GM18873 (cell line): Measurements from ENCODE around the gene SELENOV.
"Not testable (repeated sequence)": the region's sequence is repeated elsewhere in the genome, so short reads cannot be mapped to it uniquely, and the experiment has no call there.

Source experiments
- ATAC-seq: cut with Tn5 transposase; IDR thresholded peaks from one replicate; pipeline ENCODE4 v1.9.1; 2021; ENCODE audit warnings: mild to moderate bottlenecking, moderate library complexity, moderate number of reproducible peaks; ENCODE audit not compliant: unreplicated experiment, low FRiP score

SELENOV gene

GRCh38 chr19:39514840-39515550 lies at the start of gene SELENOV:
Gene SELENOV, plus strand, starts transcription at chr19:39515139. Its CDS starts 74 bp downstream, at chr19:39515213.
- no peak for ATAC-seq

GRCh38 chr19:39465956-39466747 lies 48.8 kb upstream of the SELENOV start:
- no peak for ATAC-seq

- ATAC-seq = no peak
Measured at GRCh38 chr19:39467941-39468340, 47.0 kb upstream of the SELENOV start.

GRCh38 chr19:39469036-39469435 lies 45.9 kb upstream of the SELENOV start:
- no peak for ATAC-seq

- no peak for ATAC-seq
Measured at GRCh38 chr19:39469567-39469966, 45.4 kb upstream of the SELENOV start.

- no peak for ATAC-seq
Measured at GRCh38 chr19:39470724-39471339, 44.1 kb upstream of the SELENOV start.

GRCh38 chr19:39471756-39472536 lies 43.0 kb upstream of the SELENOV start:
- no peak for ATAC-seq

GRCh38 chr19:39472746-39473442 lies 42.0 kb upstream of the SELENOV start:
- ATAC-seq = no peak

GRCh38 chr19:39473443-39473960 lies 41.4 kb upstream of the SELENOV start:
- no peak for ATAC-seq

GRCh38 chr19:39474139-39474620 lies 40.8 kb upstream of the SELENOV start:
- ATAC-seq = no peak

GRCh38 chr19:39475748-39476147 lies 39.2 kb upstream of the SELENOV start:
- ATAC-seq = no peak

- not testable (repeated sequence) for ATAC-seq
Measured at GRCh38 chr19:39479319-39479801, 35.6 kb upstream of the SELENOV start.

- no peak for ATAC-seq
Measured at GRCh38 chr19:39479916-39480315, 35.0 kb upstream of the SELENOV start.

- peak; percentile 71 for ATAC-seq
Measured at GRCh38 chr19:39480337-39481228, 34.4 kb upstream of the SELENOV start, which contains the start of gene TIMM50. Gene TIMM50, plus strand, starts transcription at chr19:39480838. Its CDS starts 16 bp downstream, at chr19:39480854.

- ATAC-seq = no peak
Measured at GRCh38 chr19:39481229-39481545, 33.8 kb upstream of the SELENOV start.

GRCh38 chr19:39481676-39482075 lies 33.3 kb upstream of the SELENOV start:
- ATAC-seq = no peak

GRCh38 chr19:39483141-39483540 lies 31.8 kb upstream of the SELENOV start:
- no peak for ATAC-seq

- ATAC-seq = no peak
Measured at GRCh38 chr19:39489756-39490155, 25.2 kb upstream of the SELENOV start.
